ENCODE measurements around the gene TMCC2.

DNA sequence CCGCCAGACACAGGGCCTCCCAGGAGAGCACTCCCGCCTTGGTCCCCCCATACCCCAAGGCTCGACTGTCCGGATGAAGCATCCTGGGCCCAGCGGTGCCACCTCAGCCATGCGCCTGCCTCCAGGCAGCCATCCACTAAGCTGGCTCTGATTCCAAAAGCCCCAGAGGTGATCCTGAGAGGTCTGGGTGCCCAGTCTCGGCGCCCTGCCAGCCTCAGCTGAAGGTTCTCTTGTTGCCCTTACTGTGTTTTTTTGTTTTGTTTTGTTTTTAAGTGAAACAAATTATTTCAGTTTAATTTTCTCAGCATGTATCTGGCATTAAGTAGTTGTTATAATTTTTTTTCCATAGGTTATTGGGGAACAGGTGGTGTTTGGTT lies 48.9 kb downstream of the TMCC2 start:
- TF ChIP-seq, protein P1, sequence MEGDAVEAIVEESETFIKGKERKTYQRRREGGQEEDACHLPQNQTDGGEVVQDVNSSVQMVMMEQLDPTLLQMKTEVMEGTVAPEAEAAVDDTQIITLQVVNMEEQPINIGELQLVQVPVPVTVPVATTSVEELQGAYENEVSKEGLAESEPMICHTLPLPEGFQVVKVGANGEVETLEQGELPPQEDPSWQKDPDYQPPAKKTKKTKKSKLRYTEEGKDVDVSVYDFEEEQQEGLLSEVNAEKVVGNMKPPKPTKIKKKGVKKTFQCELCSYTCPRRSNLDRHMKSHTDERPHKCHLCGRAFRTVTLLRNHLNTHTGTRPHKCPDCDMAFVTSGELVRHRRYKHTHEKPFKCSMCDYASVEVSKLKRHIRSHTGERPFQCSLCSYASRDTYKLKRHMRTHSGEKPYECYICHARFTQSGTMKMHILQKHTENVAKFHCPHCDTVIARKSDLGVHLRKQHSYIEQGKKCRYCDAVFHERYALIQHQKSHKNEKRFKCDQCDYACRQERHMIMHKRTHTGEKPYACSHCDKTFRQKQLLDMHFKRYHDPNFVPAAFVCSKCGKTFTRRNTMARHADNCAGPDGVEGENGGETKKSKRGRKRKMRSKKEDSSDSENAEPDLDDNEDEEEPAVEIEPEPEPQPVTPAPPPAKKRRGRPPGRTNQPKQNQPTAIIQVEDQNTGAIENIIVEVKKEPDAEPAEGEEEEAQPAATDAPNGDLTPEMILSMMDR (IDR thresholded peaks at IDR 0.05): no peak
- TF ChIP-seq POLR2A (IDR thresholded peaks at IDR 0.05) (no peak), EP300 (IDR thresholded peaks at IDR 0.05) (no peak), POLR2AphosphoS5 (IDR thresholded peaks at IDR 0.05) (no peak)
